Measurements from ENCODE around the gene ACACB. TPM values are rescaled to one million over a fixed set of nuclear protein-coding genes. Genes with fewer than 3 reads are reported as not detected.

The ACACB gene
- total and polyA plus RNA-seq, 7 experiments from 2014 or later = 3.8 to 58.3 (median 30.9) TPM

GRCh38 chr12:109202770-109203169 is 86.4 kb downstream of the ACACB start:
- Mint-ChIP-seq H3K27me3 (no peaks in the 10 kb centered on the region), H3K4me3 (no peak overlapping the region), H3K27ac (no peak overlapping the region), H3K4me1 (no peaks in the 10 kb centered on the region), H3K9me3 (peaks cover 0 to 2% (median 0%) of the 10 kb centered on the region in 11 donors), H3K36me3 (peaks cover 0 to 61% (median 25%) of the 10 kb centered on the region in 5 donors)
- no peaks in the 10 kb centered on the region for H3K4me1 ChIP-seq (ENCODE audit: control insufficient read depth in 2 of 2, insufficient read depth in 2 of 2, low read length in 2 of 2)
- H3K4me3 ChIP-seq (ENCODE audit: low read length) = no peak overlapping the region
- no peaks in the 10 kb centered on the region for H3K9me3 ChIP-seq (ENCODE audit: control insufficient read depth in 2 of 3, low read length in 3 of 3)
- ChIA-PET CTCF (no interaction called here), POLR2A (no interaction called here)
- peaks cover 0 to 50% (median 0%) of the 10 kb centered on the region in 3 experiments for H3K36me3 ChIP-seq (ENCODE audit: control insufficient read depth in 2 of 3, insufficient read depth in 3 of 3, low read length in 3 of 3)
- H3K27ac ChIP-seq (ENCODE audit: low read depth, low read length) = no peak overlapping the region
- no peaks in the 10 kb centered on the region for H3K27me3 ChIP-seq (ENCODE audit: control insufficient read depth in 2 of 2, insufficient read depth in 2 of 2, low read length in 2 of 2)
- ATAC-seq (no peak), DNase-seq (no peak)
- intact Hi-C loops (cut with micrococcal nuclease) = no loop called here

GRCh38 chr12:109203480-109203879 is 87.1 kb downstream of the ACACB start:
- Histone ChIP-seq H3K27me3 (ENCODE audit: control insufficient read depth in 2 of 2, insufficient read depth in 2 of 2, low read length in 2 of 2) (no peaks in the 10 kb centered on the region), H3K9me3 (ENCODE audit: control insufficient read depth in 2 of 3, low read length in 3 of 3) (no peaks in the 10 kb centered on the region), H3K4me3 (ENCODE audit: low read length) (no peak overlapping the region), H3K36me3 (ENCODE audit: control insufficient read depth in 2 of 3, insufficient read depth in 3 of 3, low read length in 3 of 3) (peaks cover 0 to 55% (median 0%) of the 10 kb centered on the region in 3 experiments), H3K4me1 (ENCODE audit: control insufficient read depth in 2 of 2, insufficient read depth in 2 of 2, low read length in 2 of 2) (no peaks in the 10 kb centered on the region), H3K27ac (ENCODE audit: low read depth, low read length) (no peak overlapping the region)
- Mint-ChIP-seq H3K36me3 (peaks cover 0 to 64% (median 23%) of the 10 kb centered on the region in 5 donors), H3K9me3 (no peaks in the 10 kb centered on the region), H3K4me3 (no peak overlapping the region), H3K4me1 (no peaks in the 10 kb centered on the region), H3K27ac (no peak overlapping the region), H3K27me3 (no peaks in the 10 kb centered on the region)
- no peak for DNase-seq
- intact Hi-C loops (cut with micrococcal nuclease) = no loop called here
- ChIA-PET CTCF (no interaction called here), POLR2A (no interaction called here)
- no peak for ATAC-seq

GRCh38 chr12:109209082-109209481 is 92.7 kb downstream of the ACACB start:
- DNase-seq = no peak
- no peak overlapping the region for H3K27ac Mint-ChIP-seq
- peaks cover 0 to 47% (median 9%) of the 10 kb centered on the region in 5 donors for H3K36me3 Mint-ChIP-seq
- no peak overlapping the region for H3K4me3 Mint-ChIP-seq
- no peak overlapping the region for H3K4me3 ChIP-seq (ENCODE audit: low read length)
- intact Hi-C loops (cut with micrococcal nuclease) = no loop called here
- no peaks in the 10 kb centered on the region for H3K27me3 ChIP-seq (ENCODE audit: control insufficient read depth in 2 of 2, insufficient read depth in 2 of 2, low read length in 2 of 2)
- no peaks in the 10 kb centered on the region for H3K4me1 ChIP-seq (ENCODE audit: control insufficient read depth in 2 of 2, insufficient read depth in 2 of 2, low read length in 2 of 2)
- POLR2A ChIA-PET = no interaction called here
- no peaks in the 10 kb centered on the region for H3K9me3 ChIP-seq (ENCODE audit: control insufficient read depth in 2 of 3, low read length in 3 of 3)
- no peak overlapping the region for H3K27ac ChIP-seq (ENCODE audit: low read depth, low read length)
- H3K4me1 Mint-ChIP-seq = peaks cover 0 to 2% (median 0%) of the 10 kb centered on the region in 7 donors
- ATAC-seq = no peak
- no peaks in the 10 kb centered on the region for H3K27me3 Mint-ChIP-seq
- peaks cover 0 to 37% (median 5%) of the 10 kb centered on the region in 3 experiments for H3K36me3 ChIP-seq (ENCODE audit: control insufficient read depth in 2 of 3, insufficient read depth in 3 of 3, low read length in 3 of 3)
- CTCF ChIA-PET = no interaction called here
- peaks cover 0 to 2% (median 0%) of the 10 kb centered on the region in 11 donors for H3K9me3 Mint-ChIP-seq

- Mint-ChIP-seq H3K27me3 (no peaks in the 10 kb centered on the region), H3K4me3 (no peak overlapping the region)
These were observed 96.2 kb downstream of the ACACB start for GRCh38 chr12:109212460-109213115.

GRCh38 chr12:109214131-109214530 is 97.7 kb downstream of the ACACB start:
- peaks cover 0 to 2% (median 0%) of the 10 kb centered on the region in 11 donors for H3K9me3 Mint-ChIP-seq
- H3K27me3 ChIP-seq (ENCODE audit: control insufficient read depth in 2 of 2, insufficient read depth in 2 of 2, low read length in 2 of 2) = no peaks in the 10 kb centered on the region
- H3K4me3 ChIP-seq (ENCODE audit: low read length) = no peak overlapping the region
- no peak overlapping the region for H3K27ac Mint-ChIP-seq
- peaks cover 0 to 2% (median 0%) of the 10 kb centered on the region in 7 donors for H3K4me1 Mint-ChIP-seq
- no peak overlapping the region for H3K27ac ChIP-seq (ENCODE audit: low read depth, low read length)
- H3K36me3 ChIP-seq (ENCODE audit: control insufficient read depth in 2 of 3, insufficient read depth in 3 of 3, low read length in 3 of 3) = peaks cover 0 to 20% (median 0%) of the 10 kb centered on the region in 3 experiments
- no peaks in the 10 kb centered on the region for H3K27me3 Mint-ChIP-seq
- ChIA-PET POLR2A (no interaction called here), CTCF (no interaction called here)
- ATAC-seq (no peak), DNase-seq (no peak)
- H3K9me3 ChIP-seq (ENCODE audit: control insufficient read depth in 2 of 3, low read length in 3 of 3) = no peaks in the 10 kb centered on the region
- H3K4me1 ChIP-seq (ENCODE audit: control insufficient read depth in 2 of 2, insufficient read depth in 2 of 2, low read length in 2 of 2) = no peaks in the 10 kb centered on the region
- H3K36me3 Mint-ChIP-seq = peaks cover 0 to 41% (median 0%) of the 10 kb centered on the region in 5 donors
- intact Hi-C loops (cut with micrococcal nuclease) = no loop called here
- no peak overlapping the region for H3K4me3 Mint-ChIP-seq

More at GRCh38 chr12:109212460-109213115, 96.2 kb downstream of the ACACB start:
- H3K27me3 ChIP-seq (ENCODE audit: control insufficient read depth in 2 of 2, insufficient read depth in 2 of 2, low read length in 2 of 2) = no peaks in the 10 kb centered on the region
- no peak overlapping the region for H3K27ac Mint-ChIP-seq
- ChIA-PET CTCF (no interaction called here), POLR2A (no interaction called here)
- ATAC-seq = no peak
- no peaks in the 10 kb centered on the region for H3K4me1 ChIP-seq (ENCODE audit: control insufficient read depth in 2 of 2, insufficient read depth in 2 of 2, low read length in 2 of 2)
- H3K9me3 Mint-ChIP-seq = peaks cover 0 to 2% (median 0%) of the 10 kb centered on the region in 11 donors
- no peaks in the 10 kb centered on the region for H3K9me3 ChIP-seq (ENCODE audit: control insufficient read depth in 2 of 3, low read length in 3 of 3)
- DNase-seq = no peak
- peaks cover 0 to 2% (median 0%) of the 10 kb centered on the region in 7 donors for H3K4me1 Mint-ChIP-seq
- H3K4me3 ChIP-seq (ENCODE audit: low read length) = no peak overlapping the region
- peaks cover 0 to 40% (median 0%) of the 10 kb centered on the region in 5 donors for H3K36me3 Mint-ChIP-seq
- H3K36me3 ChIP-seq (ENCODE audit: control insufficient read depth in 2 of 3, insufficient read depth in 3 of 3, low read length in 3 of 3) = peaks cover 0 to 25% (median 5%) of the 10 kb centered on the region in 3 experiments
- H3K27ac ChIP-seq (ENCODE audit: low read depth, low read length) = no peak overlapping the region
- intact Hi-C loops (cut with micrococcal nuclease) = no loop called here

- Mint-ChIP-seq H3K36me3 (peaks cover 0 to 59% (median 13%) of the 10 kb centered on the region in 5 donors), H3K27ac (no peak overlapping the region), H3K4me1 (no peaks in the 10 kb centered on the region), H3K4me3 (no peak overlapping the region), H3K27me3 (no peaks in the 10 kb centered on the region), H3K9me3 (no peaks in the 10 kb centered on the region)
- Histone ChIP-seq H3K4me3 (ENCODE audit: low read length) (no peak overlapping the region), H3K27ac (ENCODE audit: low read depth, low read length) (no peak overlapping the region), H3K4me1 (ENCODE audit: control insufficient read depth in 2 of 2, insufficient read depth in 2 of 2, low read length in 2 of 2) (no peaks in the 10 kb centered on the region), H3K9me3 (ENCODE audit: control insufficient read depth in 2 of 3, low read length in 3 of 3) (no peaks in the 10 kb centered on the region), H3K27me3 (ENCODE audit: control insufficient read depth in 2 of 2, insufficient read depth in 2 of 2, low read length in 2 of 2) (no peaks in the 10 kb centered on the region), H3K36me3 (ENCODE audit: control insufficient read depth in 2 of 3, insufficient read depth in 3 of 3, low read length in 3 of 3) (peaks cover 0 to 39% (median 0%) of the 10 kb centered on the region in 3 experiments)
- ChIA-PET POLR2A (interaction anchor here (0.8 kb wide), 1 partner anchor 350 kb away, joined by 3 read pairs; no protein-coding TSS in a partner anchor), CTCF (no interaction called here)
- DNase-seq (no peak), ATAC-seq (no peak)
- intact Hi-C loops (cut with micrococcal nuclease) = no loop called here
These were observed 102.6 kb downstream of the ACACB start for GRCh38 chr12:109218996-109219395.

- intact Hi-C loops (cut with micrococcal nuclease) = no loop called here
- H3K4me1 Mint-ChIP-seq = no peaks in the 10 kb centered on the region
- Histone ChIP-seq H3K9me3 (ENCODE audit: control insufficient read depth in 2 of 3, low read length in 3 of 3) (no peaks in the 10 kb centered on the region), H3K4me1 (ENCODE audit: control insufficient read depth in 2 of 2, insufficient read depth in 2 of 2, low read length in 2 of 2) (no peaks in the 10 kb centered on the region), H3K27ac (ENCODE audit: low read depth, low read length) (no peak overlapping the region), H3K27me3 (ENCODE audit: control insufficient read depth in 2 of 2, insufficient read depth in 2 of 2, low read length in 2 of 2) (no peaks in the 10 kb centered on the region), H3K4me3 (ENCODE audit: low read length) (no peak overlapping the region), H3K36me3 (ENCODE audit: control insufficient read depth in 2 of 3, insufficient read depth in 3 of 3, low read length in 3 of 3) (peaks cover 0 to 45% (median 0%) of the 10 kb centered on the region in 3 experiments)
- no peak for ATAC-seq
- no peak for DNase-seq
- H3K4me3 Mint-ChIP-seq = no peak overlapping the region
- no peak overlapping the region for H3K27ac Mint-ChIP-seq
- no peaks in the 10 kb centered on the region for H3K9me3 Mint-ChIP-seq
- CTCF ChIA-PET = no interaction called here
- H3K27me3 Mint-ChIP-seq = no peaks in the 10 kb centered on the region
- POLR2A ChIA-PET = no interaction called here
- H3K36me3 Mint-ChIP-seq = peaks cover 0 to 66% (median 20%) of the 10 kb centered on the region in 5 donors
These were observed 103.6 kb downstream of the ACACB start for GRCh38 chr12:109219938-109220337.
